Mesendoderm (in vitro differentiated cells): Measurements from ENCODE around the gene HEBP1. TPM values are rescaled to one million over a fixed set of nuclear protein-coding genes. Genes with fewer than 3 reads are reported as not detected.

Source experiments
- DNase-seq: peaks from one replicate; pipeline ENCODE4 v3.0.0; 2013
- H2AK5ac ChIP-seq: 2 replicates; pipeline ENCODE4 v1.6.1; 2013; ENCODE audit warnings: low read length, inconsistent platforms
- H2BK120ac ChIP-seq: 2 replicates; pipeline ENCODE4 v1.6.1; 2013; ENCODE audit warnings: low read depth, mild to moderate bottlenecking, low read length, moderate library complexity, mixed read lengths
- H2BK15ac ChIP-seq: replicated peaks from 2 replicates; pipeline ENCODE4 v1.6.1; 2013; ENCODE audit warnings: low read depth, mild to moderate bottlenecking, moderate library complexity
- H2BK5ac ChIP-seq: 2 replicates; pipeline ENCODE4 v1.6.1; 2013; ENCODE audit warnings: low read length, inconsistent platforms
- H3K18ac ChIP-seq: 2 replicates; pipeline ENCODE4 v1.6.1; 2013; ENCODE audit warnings: mild to moderate bottlenecking, low read length, mixed read lengths
- H3K23ac ChIP-seq: one replicate; pipeline ENCODE4 v1.6.1; 2013; ENCODE audit warnings: low read length
- H3K27ac ChIP-seq: 2 replicates; pipeline ENCODE4 v1.5.1; 2013; ENCODE audit warnings: low read depth, mild to moderate bottlenecking, inconsistent platforms, low read length, moderate library complexity
- H3K27me3 ChIP-seq: 2 replicates; pipeline ENCODE4 v1.6.1; 2013; ENCODE audit warnings: low read length, control low read depth, mild to moderate bottlenecking, inconsistent platforms; ENCODE audit not compliant: insufficient read depth, poor library complexity
- H3K36me3 ChIP-seq: 2 replicates; pipeline ENCODE4 v1.6.1; 2013; ENCODE audit warnings: low read length, inconsistent platforms; ENCODE audit not compliant: control insufficient read depth, insufficient read depth
- H3K4ac ChIP-seq: one replicate; pipeline ENCODE4 v1.6.1; 2013; ENCODE audit warnings: low read depth, mild to moderate bottlenecking, low read length, moderate library complexity
- H3K4me1 ChIP-seq: 2 replicates; pipeline ENCODE4 v1.6.1; 2013; ENCODE audit warnings: low read depth, low read length, inconsistent platforms; ENCODE audit not compliant: control insufficient read depth
- H3K4me2 ChIP-seq: 2 replicates; pipeline ENCODE4 v1.6.1; 2013; ENCODE audit warnings: low read length
- H3K4me3 ChIP-seq: 2 replicates; pipeline ENCODE4 v1.5.1; 2013; ENCODE audit warnings: mild to moderate bottlenecking, low read length
- H3K56ac ChIP-seq: one replicate; pipeline ENCODE4 v1.6.1; 2013; ENCODE audit warnings: low read length
- H3K79me1 ChIP-seq: 2 replicates; pipeline ENCODE4 v1.6.1; 2013; ENCODE audit warnings: low read length, inconsistent platforms
- H3K79me2 ChIP-seq: 2 replicates; pipeline ENCODE4 v1.6.1; 2013; ENCODE audit warnings: mild to moderate bottlenecking, low read length; ENCODE audit not compliant: control insufficient read depth, insufficient read depth
- H3K9ac ChIP-seq: 2 replicates; pipeline ENCODE4 v1.6.1; 2013; ENCODE audit warnings: low read length, inconsistent platforms
- H4K5ac ChIP-seq: one replicate; pipeline ENCODE4 v1.6.1; 2013; ENCODE audit warnings: low read length
- H4K8ac ChIP-seq: one replicate; pipeline ENCODE4 v1.6.1; 2013; ENCODE audit warnings: low read depth, mild to moderate bottlenecking, control low read depth, low read length, moderate library complexity
- WGBS: extraction: QIAGEN DNeasy Blood & Tissue Kit; methylation state at CpG from one replicate; pipeline ENCODE4 v1.1.7; 2013; ENCODE audit warnings: low lambda C conversion rate, missing lambda C conversion rate; ENCODE audit not compliant: insufficient coverage; ENCODE audit errors: extremely low coverage; 5-methylcytosine and 5-hydroxymethylcytosine counted together
- polyA plus RNA-seq, 2 experiments: library from polyadenylated mRNA; stranded (reverse); fragments of 200-250 nt; gene quantifications; one replicate each; pipeline ENCODE4 v1.2.3, GENCODE V29; 2013

The HEBP1 gene
- 18.5 TPM for polyA plus RNA-seq (2013, experiment 1 of 2)
- polyA plus RNA-seq (2013, experiment 2 of 2) = 19.0 TPM

GRCh38 chr12:12999959-13000615 lies at the start of gene HEBP1:
HEBP1 (minus strand) TSS chr12:13000265; CDS start chr12:13000114, 151 bp downstream.
- Histone ChIP-seq H3K4me1 (no peaks in the 10 kb centered on the region), H4K5ac (no peak within 1 kb of the TSS), H3K4me2 (peak within 1 kb of the TSS; percentile 77), H2BK120ac (no peak within 1 kb of the TSS), H3K9ac (peak within 1 kb of the TSS; percentile 88), H3K27ac (peak within 1 kb of the TSS; percentile 8), H3K27me3 (no peaks in the 10 kb centered on the region), H3K79me2 (no peaks in the 10 kb centered on the region), H4K8ac (no peak within 1 kb of the TSS), H3K23ac (no peak within 1 kb of the TSS), H3K18ac (peak within 1 kb of the TSS; percentile 86), H2BK15ac (no peak within 1 kb of the TSS), H2BK5ac (peak within 1 kb of the TSS; percentile 23), H2AK5ac (no peak within 1 kb of the TSS), H3K4me3 (peak within 1 kb of the TSS; percentile 80), H3K79me1 (peaks cover 2% of the 10 kb centered on the region), H3K36me3 (no peaks in the 10 kb centered on the region), H3K4ac (no peak within 1 kb of the TSS), H3K56ac (peak within 1 kb of the TSS; percentile 95)
- peak; percentile 91 for DNase-seq
- WGBS = no CpG with 5 or more reads among the region's 69 CpGs

GRCh38 chr12:13049816-13050215 lies 49.8 kb upstream of the HEBP1 start:
- Histone ChIP-seq H3K4me1 (peaks cover 7% of the 10 kb centered on the region), H3K23ac (no peak overlapping the region), H2AK5ac (no peak overlapping the region), H3K79me1 (peaks cover 7% of the 10 kb centered on the region), H3K36me3 (peaks cover 1% of the 10 kb centered on the region), H3K4me3 (no peak overlapping the region), H4K5ac (no peak overlapping the region), H2BK120ac (no peak overlapping the region), H2BK5ac (no peak overlapping the region), H3K27ac (no peak overlapping the region), H3K27me3 (no peaks in the 10 kb centered on the region), H4K8ac (no peak overlapping the region), H3K79me2 (peaks cover 2% of the 10 kb centered on the region), H3K18ac (no peak overlapping the region), H3K56ac (no peak overlapping the region), H3K4ac (no peak overlapping the region), H3K9ac (no peak overlapping the region), H3K4me2 (no peak overlapping the region), H2BK15ac (no peak overlapping the region)
- no CpG with 5 or more reads among the region's 3 CpGs for WGBS
- peak; percentile 62 for DNase-seq

GRCh38 chr12:13046964-13047363 lies 46.9 kb upstream of the HEBP1 start:
- H4K8ac ChIP-seq = no peak overlapping the region
- WGBS = no CpG with 5 or more reads among the region's 1 CpG
- no peak overlapping the region for H3K4me2 ChIP-seq
- no peak overlapping the region for H3K18ac ChIP-seq
- peaks cover 7% of the 10 kb centered on the region for H3K4me1 ChIP-seq
- H3K27me3 ChIP-seq = no peaks in the 10 kb centered on the region
- no peak overlapping the region for H3K4ac ChIP-seq
- no peak overlapping the region for H3K9ac ChIP-seq
- peaks cover 1% of the 10 kb centered on the region for H3K36me3 ChIP-seq
- no peak overlapping the region for H3K23ac ChIP-seq
- H3K79me2 ChIP-seq = peaks cover 2% of the 10 kb centered on the region
- H3K79me1 ChIP-seq = peaks cover 6% of the 10 kb centered on the region
- H2AK5ac ChIP-seq = no peak overlapping the region
- H3K27ac ChIP-seq = no peak overlapping the region
- H2BK15ac ChIP-seq = no peak overlapping the region
- no peak overlapping the region for H4K5ac ChIP-seq
- no peak overlapping the region for H2BK5ac ChIP-seq
- H3K4me3 ChIP-seq = no peak overlapping the region
- no peak overlapping the region for H2BK120ac ChIP-seq
- no peak for DNase-seq
- H3K56ac ChIP-seq = no peak overlapping the region

GRCh38 chr12:13045816-13046215 lies 45.8 kb upstream of the HEBP1 start:
- Histone ChIP-seq H3K27me3 (no peaks in the 10 kb centered on the region), H2BK5ac (no peak overlapping the region), H3K27ac (no peak overlapping the region), H3K23ac (no peak overlapping the region), H2BK120ac (no peak overlapping the region), H4K5ac (no peak overlapping the region), H3K18ac (no peak overlapping the region), H3K4me1 (peaks cover 7% of the 10 kb centered on the region), H3K4ac (no peak overlapping the region), H3K79me1 (peaks cover 4% of the 10 kb centered on the region), H3K4me3 (no peak overlapping the region), H2AK5ac (no peak overlapping the region), H3K9ac (no peak overlapping the region), H3K56ac (no peak overlapping the region), H3K36me3 (peaks cover 1% of the 10 kb centered on the region), H3K79me2 (peaks cover 2% of the 10 kb centered on the region), H2BK15ac (no peak overlapping the region), H3K4me2 (no peak overlapping the region), H4K8ac (no peak overlapping the region)
- no peak for DNase-seq
- no CpG with 5 or more reads among the region's 8 CpGs for WGBS

- no peaks in the 10 kb centered on the region for H3K36me3 ChIP-seq
- no peak overlapping the region for H3K23ac ChIP-seq
- H2BK15ac ChIP-seq = no peak overlapping the region
- H3K4me2 ChIP-seq = peak overlapping the region; percentile 64
- no peak for DNase-seq
- H4K8ac ChIP-seq = no peak overlapping the region
- H2BK120ac ChIP-seq = no peak overlapping the region
- no CpG with 5 or more reads among the region's 5 CpGs for WGBS
- H3K4me1 ChIP-seq = peaks cover 3% of the 10 kb centered on the region
- peak overlapping the region; percentile 69 for H3K4me3 ChIP-seq
- H3K27ac ChIP-seq = no peak overlapping the region
- H4K5ac ChIP-seq = no peak overlapping the region
- no peak overlapping the region for H2AK5ac ChIP-seq
- peaks cover 2% of the 10 kb centered on the region for H3K79me2 ChIP-seq
- H3K4ac ChIP-seq = no peak overlapping the region
- peak overlapping the region; percentile 79 for H3K9ac ChIP-seq
- H3K27me3 ChIP-seq = no peaks in the 10 kb centered on the region
- no peak overlapping the region for H3K18ac ChIP-seq
- H3K56ac ChIP-seq = peak overlapping the region; percentile 91
- H2BK5ac ChIP-seq = no peak overlapping the region
- H3K79me1 ChIP-seq = peaks cover 2% of the 10 kb centered on the region
These were observed 44.8 kb upstream of the HEBP1 start for GRCh38 chr12:13044906-13045299.
